Stromal cell of bone marrow (primary cell): Measurements from ENCODE around the gene PROSER2.

Experiments
- DNase-seq: peaks from one replicate; pipeline ENCODE4 v3.0.0-alpha.2; 2012; ENCODE audit warnings: low read depth

The PROSER2 gene

DNA sequence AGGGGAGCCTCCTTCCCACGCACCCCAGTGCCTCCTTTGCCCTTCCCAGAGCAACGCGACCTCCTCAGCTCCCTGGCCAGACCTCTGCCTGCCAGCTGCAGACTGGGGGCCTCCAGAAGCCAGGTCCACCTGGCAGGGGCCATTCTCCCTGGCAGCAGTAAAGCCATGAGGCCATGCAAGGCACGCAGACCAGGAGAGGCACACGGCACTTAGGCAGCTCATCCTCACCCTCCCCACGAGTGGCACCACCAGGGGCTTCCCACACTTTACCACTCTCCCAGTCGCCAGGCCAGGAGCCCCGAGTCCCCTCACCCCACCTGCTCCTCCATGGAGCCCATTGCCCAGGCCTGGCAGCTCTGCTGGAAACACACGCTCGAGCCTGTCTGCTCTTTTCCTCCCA, 85.4 kb downstream of the PROSER2 start:
- DNase-seq = no peak

DNA sequence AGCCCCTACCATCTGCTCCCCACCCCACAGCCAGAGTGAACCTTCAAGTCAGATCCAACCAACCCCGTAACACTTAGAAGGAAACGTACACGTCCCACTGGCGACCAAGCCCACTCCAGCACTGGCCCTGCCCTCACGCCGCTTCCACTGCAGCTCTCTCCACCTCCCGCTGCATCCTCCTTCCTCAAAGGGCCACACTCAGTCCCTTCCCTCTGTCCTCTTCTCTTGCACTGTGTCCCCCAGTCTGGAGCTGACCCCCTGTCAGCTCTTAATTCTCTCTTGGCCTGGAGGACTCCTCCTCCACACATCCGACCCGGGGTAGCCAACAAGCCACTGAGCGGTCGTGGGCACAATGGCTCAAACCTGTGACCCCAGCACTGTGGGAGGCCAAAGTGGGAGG, 85.8 kb downstream of the PROSER2 start:
- DNase-seq = no peak

DNA sequence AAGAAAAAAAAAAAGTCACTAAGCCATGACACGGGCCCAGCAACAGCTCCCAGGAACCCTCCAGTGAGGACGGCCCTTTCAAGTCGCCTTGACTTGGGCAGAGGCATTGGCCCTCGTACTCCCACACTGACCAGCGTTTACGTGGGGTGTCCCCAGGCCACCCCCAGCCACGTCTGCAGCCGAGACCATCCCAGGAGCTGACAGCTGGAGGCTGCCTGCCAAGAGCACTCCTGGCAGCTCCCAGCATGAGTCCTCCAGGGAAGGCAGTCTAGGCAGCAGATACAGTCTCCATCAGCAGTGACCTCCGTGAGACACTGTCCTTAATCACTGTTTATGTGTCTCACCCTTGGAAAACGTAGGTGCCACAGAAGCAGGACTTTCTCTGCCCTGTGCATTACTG, 86.5 kb downstream of the PROSER2 start:
- no peak for DNase-seq

DNA sequence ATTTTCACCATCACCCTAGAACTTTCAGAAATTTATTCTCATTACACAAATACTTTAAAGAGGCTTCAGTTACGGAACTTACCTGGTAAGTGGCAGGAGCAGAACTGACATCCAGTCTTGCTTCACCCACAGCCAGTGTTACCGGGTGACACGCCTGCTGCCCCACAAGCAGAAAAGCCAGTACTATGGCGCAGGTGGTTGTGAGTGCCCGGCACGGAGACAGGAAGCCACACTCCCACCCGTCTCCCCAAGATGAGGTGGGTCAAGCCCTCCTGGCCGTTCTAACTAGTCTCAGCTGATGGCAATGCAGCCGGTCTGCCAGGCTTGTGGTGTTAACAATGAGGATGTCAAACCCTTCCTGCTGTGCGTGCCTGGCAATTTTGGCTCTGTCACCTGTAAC, 86.9 kb downstream of the PROSER2 start:
- DNase-seq = no peak

DNA sequence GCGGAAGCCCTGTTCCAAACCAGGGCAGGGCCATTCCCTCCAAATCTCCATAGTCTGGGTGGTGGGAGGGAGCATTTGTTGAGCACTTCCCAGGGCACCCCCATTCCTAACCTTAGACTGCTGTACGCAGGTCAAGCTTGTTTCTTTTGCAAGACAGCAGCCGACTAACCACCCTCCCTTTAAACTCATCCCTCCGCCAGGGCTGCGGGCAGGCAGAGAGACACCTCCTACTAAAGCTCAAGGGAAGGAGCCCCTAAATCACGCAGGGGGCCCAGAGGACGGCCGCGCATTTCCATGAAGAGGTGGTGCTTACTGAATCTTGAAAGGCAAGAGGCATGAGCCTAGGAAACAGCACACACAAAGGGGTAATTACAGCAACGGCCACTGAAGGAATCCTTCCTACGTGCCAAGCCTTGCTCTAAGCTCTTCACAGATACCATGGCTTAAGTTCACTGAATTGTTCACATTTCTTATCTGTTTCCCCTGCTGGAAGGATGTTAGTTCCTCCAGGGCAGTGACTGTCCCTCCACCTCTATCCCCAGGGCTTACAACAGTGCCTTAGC, 90.0 kb downstream of the PROSER2 start:
- DNase-seq = no peak

DNA sequence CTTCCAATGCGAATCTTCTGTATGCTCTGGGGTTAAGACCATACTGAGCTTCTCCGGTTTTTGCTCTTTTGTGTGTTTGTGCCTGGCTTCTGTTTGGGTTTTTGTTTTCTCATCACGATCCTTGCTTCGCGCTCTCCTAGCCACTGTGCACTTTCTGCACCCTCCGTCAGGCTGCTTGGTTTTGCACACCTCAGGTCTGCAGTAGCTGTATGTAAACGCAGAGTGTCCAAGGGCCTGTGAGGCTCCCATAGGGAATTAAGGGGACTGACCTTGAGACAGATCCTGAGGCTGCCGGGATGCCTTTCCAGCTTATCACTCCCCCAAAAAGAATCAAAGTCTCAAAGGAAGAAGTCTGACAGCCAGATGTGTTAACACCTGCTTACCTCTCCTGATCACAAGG, 95.2 kb downstream of the PROSER2 start:
- DNase-seq = no peak

DNA sequence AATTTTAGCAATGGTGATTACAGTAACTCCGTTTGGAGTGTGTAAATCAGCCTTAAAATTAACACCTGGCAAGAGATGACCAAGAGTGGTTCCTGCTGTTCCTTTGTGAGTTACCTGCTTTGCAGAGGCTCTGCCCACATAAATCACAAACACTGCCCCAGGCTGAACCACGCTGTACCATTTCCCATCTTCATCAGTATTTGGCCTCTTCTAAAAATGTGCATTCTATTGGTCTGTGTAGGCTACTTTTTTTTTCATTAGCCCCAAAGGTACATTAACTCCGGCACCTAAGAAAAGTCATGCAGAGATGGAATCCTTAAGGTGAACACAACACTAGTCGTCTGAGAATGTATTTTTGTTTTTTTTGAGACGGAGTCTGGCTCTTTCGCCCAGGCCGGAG, 96.1 kb downstream of the PROSER2 start:
- no peak for DNase-seq
